Trophoblast cell (in vitro differentiated cells and primary cell): ENCODE measurements around the gene ACSL1.

Source experiments
- DNase-seq, 2 donors: peaks; one replicate each; pipeline ENCODE4 v3.0.0-alpha.2; 2016
- H2AFZ ChIP-seq: 2 replicates; pipeline ENCODE4 v1.6.1; 2013; ENCODE audit warnings: low read length, moderate library complexity, mild to moderate bottlenecking; ENCODE audit not compliant: insufficient read depth, poor library complexity
- H2AK5ac ChIP-seq: 2 replicates; pipeline ENCODE4 v1.6.1; 2013; ENCODE audit warnings: mild to moderate bottlenecking, low read length
- H2BK120ac ChIP-seq: 2 replicates; pipeline ENCODE4 v1.6.1; 2013; ENCODE audit warnings: low read length, mild to moderate bottlenecking, moderate library complexity; ENCODE audit not compliant: insufficient read depth, poor library complexity
- H2BK12ac ChIP-seq: 2 replicates; pipeline ENCODE4 v1.6.1; 2013; ENCODE audit warnings: mild to moderate bottlenecking, low read length, moderate library complexity
- H2BK5ac ChIP-seq: 2 replicates; pipeline ENCODE4 v1.6.1; 2013; ENCODE audit warnings: low read length, low read depth, moderate library complexity, mild to moderate bottlenecking; ENCODE audit not compliant: poor library complexity
- H3K14ac ChIP-seq: 2 replicates; pipeline ENCODE4 v1.6.1; 2013; ENCODE audit warnings: mild to moderate bottlenecking, low read length
- H3K18ac ChIP-seq: 2 replicates; pipeline ENCODE4 v1.6.1; 2013; ENCODE audit warnings: mild to moderate bottlenecking, low read length
- H3K23ac ChIP-seq: 2 replicates; pipeline ENCODE4 v1.6.1; 2013; ENCODE audit warnings: low read length
- H3K27ac ChIP-seq: 2 replicates; pipeline ENCODE4 v1.5.1; 2013; ENCODE audit warnings: low read depth, mild to moderate bottlenecking, inconsistent platforms, low read length, moderate library complexity
- H3K27me3 ChIP-seq: 2 replicates; pipeline ENCODE4 v1.6.1; 2013; ENCODE audit warnings: inconsistent platforms, mild to moderate bottlenecking, low read length, moderate library complexity; ENCODE audit not compliant: insufficient read depth
- H3K36me3 ChIP-seq, 2 experiments: 1 replicate in 1 of 2; 2 replicates in 1 of 2; pipeline ENCODE4 v1.6.1; 2013; ENCODE audit warnings: low read length in 2 of 2, mild to moderate bottlenecking in 2 of 2, moderate library complexity in 1 of 2; ENCODE audit not compliant: insufficient read depth in 2 of 2, control insufficient read depth in 1 of 2
- H3K4ac ChIP-seq: 2 replicates; pipeline ENCODE4 v1.6.1; 2013; ENCODE audit warnings: low read depth, mild to moderate bottlenecking, low read length, moderate library complexity
- H3K4me1 ChIP-seq, 2 experiments: 1 replicate in 1 of 2; 2 replicates in 1 of 2; pipeline ENCODE4 v1.6.1; 2013; ENCODE audit warnings: low read length in 2 of 2, mild to moderate bottlenecking in 2 of 2, moderate library complexity in 1 of 2; ENCODE audit not compliant: insufficient read depth in 2 of 2, control insufficient read depth in 1 of 2
- H3K4me2 ChIP-seq: 2 replicates; pipeline ENCODE4 v1.6.1; 2013; ENCODE audit warnings: inconsistent platforms, mild to moderate bottlenecking, low read length, moderate library complexity
- H3K4me3 ChIP-seq: 2 replicates; pipeline ENCODE4 v1.5.1; 2013; ENCODE audit warnings: mild to moderate bottlenecking, low read depth, low read length, inconsistent platforms
- H3K79me1 ChIP-seq: one replicate; pipeline ENCODE4 v1.6.1; 2013; ENCODE audit warnings: low read length
- H3K79me2 ChIP-seq: 2 replicates; pipeline ENCODE4 v1.6.1; 2013; ENCODE audit warnings: low read length, mild to moderate bottlenecking; ENCODE audit not compliant: control insufficient read depth, insufficient read depth, poor library complexity
- H3K9ac ChIP-seq: 2 replicates; pipeline ENCODE4 v1.6.1; 2013; ENCODE audit warnings: mild to moderate bottlenecking, low read length
- H3K9me3 ChIP-seq: 2 replicates; pipeline ENCODE4 v1.6.1; 2013; ENCODE audit warnings: low read depth, mild to moderate bottlenecking, control low read depth, inconsistent platforms, low read length; ENCODE audit not compliant: insufficient read depth
- H4K12ac ChIP-seq: 2 replicates; pipeline ENCODE4 v1.6.1; 2013; ENCODE audit warnings: low read depth, mild to moderate bottlenecking, low read length, moderate library complexity
- H4K8ac ChIP-seq: 2 replicates; pipeline ENCODE4 v1.6.1; 2013; ENCODE audit warnings: low read depth, mild to moderate bottlenecking, low read length, moderate library complexity
- H4K91ac ChIP-seq: one replicate; pipeline ENCODE4 v1.6.1; 2013; ENCODE audit warnings: low read depth, mild to moderate bottlenecking, low read length, moderate library complexity
- WGBS: extraction: QIAGEN DNeasy Blood & Tissue Kit; methylation state at CpG from one replicate; pipeline ENCODE4 v1.1.7; 2013; ENCODE audit warnings: missing lambda C conversion rate; ENCODE audit not compliant: insufficient read length, insufficient coverage; ENCODE audit errors: extremely low coverage; 5-methylcytosine and 5-hydroxymethylcytosine counted together

The ACSL1 gene

GRCh38 chr4:184821242-184821641, 4.5 kb downstream of the ACSL1 start:
- Histone ChIP-seq H3K4me3 (no peak overlapping the region), H3K9ac (no peak overlapping the region), H3K4ac (no peak overlapping the region), H3K27ac (no peak overlapping the region), H4K12ac (no peak overlapping the region), H3K18ac (no peak overlapping the region), H2BK12ac (no peak overlapping the region), H3K36me3 (no peaks in the 10 kb centered on the region), H2BK120ac (no peak overlapping the region), H2AK5ac (no peak overlapping the region), H3K79me1 (peaks cover 2% of the 10 kb centered on the region), H3K9me3 (peaks cover 2% of the 10 kb centered on the region), H3K4me2 (no peak overlapping the region), H3K14ac (no peak overlapping the region), H4K91ac (no peak overlapping the region), H2AFZ (no peak overlapping the region), H4K8ac (no peak overlapping the region), H3K4me1 (peaks cover 9 to 16% of the 10 kb centered on the region in 2 experiments), H3K23ac (no peak overlapping the region), H3K79me2 (no peaks in the 10 kb centered on the region), H3K27me3 (peaks cover 9% of the 10 kb centered on the region), H2BK5ac (no peak overlapping the region)
- no peak for DNase-seq
- no CpG with 5 or more reads among the region's 2 CpGs for WGBS

DNA sequence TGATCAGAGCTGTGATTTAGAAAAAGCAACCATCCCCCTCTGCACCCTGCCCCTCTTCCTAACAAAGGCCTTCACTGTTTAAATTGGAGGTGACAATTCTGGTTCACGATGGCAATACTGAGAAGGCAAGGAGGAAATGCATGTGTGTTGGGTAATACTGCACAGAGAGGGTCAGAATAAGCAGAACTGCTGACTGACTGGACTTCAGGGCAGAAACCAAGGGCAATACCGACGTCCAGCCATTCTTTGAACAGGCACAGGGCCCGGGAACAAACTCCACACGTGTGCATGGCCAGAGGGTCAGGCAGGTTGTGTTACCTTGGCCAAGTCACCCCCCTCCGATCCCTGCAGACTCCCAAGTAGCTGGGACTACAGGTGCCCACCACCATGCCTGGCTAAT, 6.0 kb downstream of the ACSL1 start:
- H3K23ac ChIP-seq = no peak overlapping the region
- no CpG with 5 or more reads among the region's 6 CpGs for WGBS

GRCh38 chr4:184818216-184818564, 7.6 kb downstream of the ACSL1 start:
- Histone ChIP-seq H3K36me3 (no peaks in the 10 kb centered on the region), H2BK12ac (no peak overlapping the region), H3K14ac (no peak overlapping the region), H4K8ac (no peak overlapping the region), H3K4me2 (no peak overlapping the region), H3K4me3 (no peak overlapping the region), H3K9me3 (no peaks in the 10 kb centered on the region), H3K79me2 (no peaks in the 10 kb centered on the region), H3K18ac (no peak overlapping the region), H3K23ac (no peak overlapping the region), H3K27me3 (no peaks in the 10 kb centered on the region), H2BK120ac (no peak overlapping the region), H3K4ac (no peak overlapping the region), H2AFZ (no peak overlapping the region), H4K91ac (no peak overlapping the region), H3K79me1 (no peaks in the 10 kb centered on the region), H3K4me1 (peaks cover 13 to 24% of the 10 kb centered on the region in 2 experiments), H2BK5ac (no peak overlapping the region), H2AK5ac (no peak overlapping the region), H3K9ac (no peak overlapping the region), H4K12ac (no peak overlapping the region), H3K27ac (no peak overlapping the region)
- WGBS = no CpG with 5 or more reads among the region's 4 CpGs
- no peak for DNase-seq

More for the DNA sequence above, 6.0 kb downstream of the ACSL1 start:
- no peak overlapping the region for H2AK5ac ChIP-seq
- H3K4ac ChIP-seq = no peak overlapping the region
- H3K14ac ChIP-seq = no peak overlapping the region
- H3K79me2 ChIP-seq = no peaks in the 10 kb centered on the region
- H3K79me1 ChIP-seq = no peaks in the 10 kb centered on the region
- H4K91ac ChIP-seq = no peak overlapping the region
- H3K27ac ChIP-seq = no peak overlapping the region
- no peak overlapping the region for H2BK5ac ChIP-seq
- H3K4me3 ChIP-seq = no peak overlapping the region
- no peak overlapping the region for H3K18ac ChIP-seq
- peaks cover 2% of the 10 kb centered on the region for H3K27me3 ChIP-seq
- no peak overlapping the region for H4K12ac ChIP-seq
- no peak overlapping the region for H2BK120ac ChIP-seq
- H3K4me2 ChIP-seq = no peak overlapping the region
- H2BK12ac ChIP-seq = no peak overlapping the region
- no peaks in the 10 kb centered on the region for H3K36me3 ChIP-seq
- DNase-seq = no peak
- no peaks in the 10 kb centered on the region for H3K9me3 ChIP-seq
- H2AFZ ChIP-seq = no peak overlapping the region
- H4K8ac ChIP-seq = no peak overlapping the region
- H3K4me1 ChIP-seq = peaks cover 11 to 17% of the 10 kb centered on the region in 2 experiments
- H3K9ac ChIP-seq = no peak overlapping the region

GRCh38 chr4:184817494-184818215, 8.1 kb downstream of the ACSL1 start:
- Histone ChIP-seq H3K9me3 (no peaks in the 10 kb centered on the region), H4K12ac (no peak overlapping the region), H3K9ac (no peak overlapping the region), H3K36me3 (no peaks in the 10 kb centered on the region), H3K27ac (no peak overlapping the region), H3K79me2 (no peaks in the 10 kb centered on the region), H3K79me1 (no peaks in the 10 kb centered on the region), H3K4me2 (no peak overlapping the region), H2AFZ (no peak overlapping the region), H2AK5ac (no peak overlapping the region), H2BK120ac (no peak overlapping the region), H2BK5ac (no peak overlapping the region), H4K91ac (no peak overlapping the region), H3K4me3 (no peak overlapping the region), H3K27me3 (no peaks in the 10 kb centered on the region), H3K4ac (no peak overlapping the region), H2BK12ac (no peak overlapping the region), H3K14ac (no peak overlapping the region), H3K18ac (no peak overlapping the region), H4K8ac (no peak overlapping the region), H3K23ac (no peak overlapping the region), H3K4me1 (peaks cover 17 to 29% of the 10 kb centered on the region in 2 experiments)
- WGBS = no CpG with 5 or more reads among the region's 11 CpGs
- DNase-seq = no peak
